ENCODE measurements around the gene PAFAH1B2.

The PAFAH1B2 gene

DNA sequence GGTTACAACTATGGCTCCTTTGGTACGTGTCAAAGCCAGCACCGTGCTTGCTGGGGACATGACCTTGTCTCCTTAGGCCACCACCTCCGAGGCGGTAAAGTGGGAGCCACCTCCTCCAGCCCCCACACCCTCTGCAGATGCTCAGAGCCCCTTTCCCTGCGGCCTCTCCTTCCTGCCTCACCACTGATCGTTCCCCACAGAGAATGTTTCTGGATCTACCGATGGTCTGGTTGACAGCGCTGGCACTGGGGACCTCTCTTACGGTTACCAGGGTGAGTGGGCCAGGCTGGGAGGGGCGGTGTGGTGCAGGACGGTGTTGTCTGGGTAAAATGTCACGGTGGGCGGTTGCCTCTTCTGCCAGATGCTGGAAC is 43.3 kb downstream of the PAFAH1B2 start:
- H3K9ac ChIP-seq (ENCODE audit: insufficient read length, low read depth), result no peak overlapping the region
- no peak for DNase-seq (ENCODE audit: low read depth, low spot score)
- no peaks in the 10 kb centered on the region for H3K4me1 ChIP-seq (ENCODE audit: insufficient read depth, insufficient read length)
- no peak for TF ChIP-seq YY1 (IDR thresholded peaks at IDR 0.05; ENCODE audit: insufficient read depth, insufficient read length)
- TF ChIP-seq ZNF274 (IDR thresholded peaks at IDR 0.05; ENCODE audit: low read depth, low read length), result no peak
- TF ChIP-seq SUZ12 (IDR thresholded peaks at IDR 0.05; ENCODE audit: extremely low read depth, insufficient read depth, insufficient read length), result no peak
- H3K27me3 ChIP-seq (ENCODE audit: insufficient read depth, insufficient read length), result no peaks in the 10 kb centered on the region
- no peaks in the 10 kb centered on the region for H3K9me3 ChIP-seq (ENCODE audit: insufficient read depth, low read length)
- H3K36me3 ChIP-seq (ENCODE audit: insufficient read depth, insufficient read length, low read length), result peaks cover 72% of the 10 kb centered on the region
- no peak overlapping the region for H3K4me3 ChIP-seq (ENCODE audit: insufficient read length, low read depth)

DNA sequence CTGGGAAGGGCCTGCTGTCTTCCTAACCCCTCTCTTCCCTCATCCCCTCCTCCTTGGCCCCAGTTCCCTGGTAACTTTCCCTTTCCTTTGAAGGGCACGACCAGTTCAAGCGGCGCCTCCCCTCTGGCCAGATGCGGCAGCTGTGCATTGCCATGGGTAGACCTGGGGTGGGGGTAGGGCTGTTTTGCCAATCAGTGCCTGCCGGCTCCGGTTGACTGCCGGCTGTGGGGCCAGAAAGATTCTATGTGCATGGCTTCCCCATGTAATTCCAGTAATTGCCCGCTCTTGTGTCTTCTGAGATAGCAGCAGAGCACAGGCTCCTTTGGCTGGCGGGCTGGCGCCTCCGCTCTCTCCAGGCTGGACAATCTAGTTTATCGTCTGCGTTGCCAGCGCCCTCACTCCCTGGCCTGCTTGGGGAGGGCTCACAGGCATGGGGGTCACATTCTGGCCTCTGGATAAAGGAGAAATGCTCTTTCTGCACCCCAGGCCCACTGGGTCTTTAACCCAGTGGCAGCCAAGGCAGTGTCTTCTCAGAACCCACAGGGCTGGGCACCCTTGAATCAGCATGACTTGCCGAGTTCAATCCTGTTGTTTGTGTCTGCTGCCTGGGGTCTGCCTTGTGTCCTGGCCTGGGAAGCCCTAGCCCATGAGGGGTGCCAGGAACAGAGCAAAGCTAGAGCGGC is 43.9 kb downstream of the PAFAH1B2 start:
- Histone ChIP-seq H3K4me1 (ENCODE audit: insufficient read depth, insufficient read length) (no peaks in the 10 kb centered on the region), H3K36me3 (ENCODE audit: insufficient read depth, insufficient read length, low read length) (peaks cover 72% of the 10 kb centered on the region), H3K4me3 (ENCODE audit: insufficient read length, low read depth) (no peak overlapping the region), H3K9ac (ENCODE audit: insufficient read length, low read depth) (no peak overlapping the region), H3K9me3 (ENCODE audit: insufficient read depth, low read length) (no peaks in the 10 kb centered on the region), H3K27me3 (ENCODE audit: insufficient read depth, insufficient read length) (no peaks in the 10 kb centered on the region)
- TF ChIP-seq SUZ12 (IDR thresholded peaks at IDR 0.05; ENCODE audit: extremely low read depth, insufficient read depth, insufficient read length) (no peak), YY1 (IDR thresholded peaks at IDR 0.05; ENCODE audit: insufficient read depth, insufficient read length) (no peak), ZNF274 (IDR thresholded peaks at IDR 0.05; ENCODE audit: low read depth, low read length) (no peak)
- DNase-seq (ENCODE audit: low read depth, low spot score), result no peak

DNA sequence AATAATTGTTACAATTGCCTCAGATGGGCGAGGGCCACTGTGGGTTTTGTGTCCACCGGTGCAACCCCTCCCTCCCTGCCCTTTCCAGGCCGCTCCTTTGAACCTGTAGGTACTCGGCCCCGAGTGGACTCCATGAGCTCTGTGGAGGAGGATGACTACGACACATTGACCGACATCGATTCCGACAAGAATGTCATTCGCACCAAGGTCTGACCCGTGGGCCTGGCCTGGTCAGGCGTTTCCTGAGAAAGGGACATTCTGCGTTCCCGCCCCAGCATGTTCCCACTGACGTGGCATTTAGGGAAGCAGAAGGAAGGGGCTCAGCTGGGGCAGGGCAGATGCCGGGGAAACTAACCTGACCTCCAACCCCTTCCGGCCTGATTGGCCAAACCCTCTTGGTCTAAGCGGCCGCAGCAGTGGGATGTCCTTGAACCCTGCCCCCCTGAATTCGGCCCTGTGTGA is 44.6 kb downstream of the PAFAH1B2 start:
- no peak for TF ChIP-seq ZNF274 (IDR thresholded peaks at IDR 0.05; ENCODE audit: low read depth, low read length)
- no peak for TF ChIP-seq SUZ12 (IDR thresholded peaks at IDR 0.05; ENCODE audit: extremely low read depth, insufficient read depth, insufficient read length)
- no peak for TF ChIP-seq YY1 (IDR thresholded peaks at IDR 0.05; ENCODE audit: insufficient read depth, insufficient read length)
- Histone ChIP-seq H3K9ac (ENCODE audit: insufficient read length, low read depth) (no peak overlapping the region), H3K9me3 (ENCODE audit: insufficient read depth, low read length) (no peaks in the 10 kb centered on the region), H3K36me3 (ENCODE audit: insufficient read depth, insufficient read length, low read length) (peaks cover 74% of the 10 kb centered on the region), H3K4me1 (ENCODE audit: insufficient read depth, insufficient read length) (no peaks in the 10 kb centered on the region), H3K4me3 (ENCODE audit: insufficient read length, low read depth) (no peak overlapping the region), H3K27me3 (ENCODE audit: insufficient read depth, insufficient read length) (no peaks in the 10 kb centered on the region)
- no peak for DNase-seq (ENCODE audit: low read depth, low spot score)

DNA sequence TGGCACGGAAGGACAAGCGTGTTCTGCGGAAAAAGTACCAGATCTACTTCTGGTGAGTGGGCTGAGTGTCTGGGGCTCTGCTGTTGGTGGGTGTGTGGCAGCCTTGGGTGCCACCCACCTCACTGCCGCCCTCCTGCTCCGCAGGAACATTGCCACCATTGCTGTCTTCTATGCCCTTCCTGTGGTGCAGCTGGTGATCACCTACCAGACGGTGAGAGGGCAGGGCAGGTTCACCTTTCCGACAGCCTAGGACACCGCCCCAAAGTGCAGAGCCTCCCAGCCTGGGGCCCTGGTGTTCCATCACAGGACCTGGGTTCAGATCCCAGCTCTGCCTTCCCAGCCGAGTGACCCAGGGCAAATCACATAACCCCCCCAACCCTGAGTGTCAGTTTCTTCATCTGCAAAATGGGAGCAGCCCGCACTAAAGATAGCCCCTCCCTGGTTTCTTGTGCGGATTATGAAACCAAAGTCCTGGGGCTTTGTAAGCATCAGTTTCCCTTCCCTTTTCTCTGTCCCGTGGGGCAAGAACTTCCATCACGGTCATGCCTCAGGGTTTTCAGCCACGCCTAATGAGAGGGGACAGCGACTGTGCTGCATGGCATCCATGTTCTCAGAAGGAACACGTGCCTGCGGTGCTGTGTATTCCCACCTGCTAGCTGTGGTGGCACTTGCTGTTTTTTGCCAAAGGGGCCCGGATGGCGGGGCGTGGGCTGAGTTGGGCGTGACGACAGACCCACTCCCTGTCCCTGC is 45.3 kb downstream of the PAFAH1B2 start:
- H3K9ac ChIP-seq (ENCODE audit: insufficient read length, low read depth), result no peak overlapping the region
- TF ChIP-seq YY1 (IDR thresholded peaks at IDR 0.05; ENCODE audit: insufficient read depth, insufficient read length) (no peak), SUZ12 (IDR thresholded peaks at IDR 0.05; ENCODE audit: extremely low read depth, insufficient read depth, insufficient read length) (no peak), ZNF274 (IDR thresholded peaks at IDR 0.05; ENCODE audit: low read depth, low read length) (no peak)
- no peak for DNase-seq (ENCODE audit: low read depth, low spot score)
- H3K36me3 ChIP-seq (ENCODE audit: insufficient read depth, insufficient read length, low read length), result peaks cover 73% of the 10 kb centered on the region
- no peak overlapping the region for H3K4me3 ChIP-seq (ENCODE audit: insufficient read length, low read depth)
- no peaks in the 10 kb centered on the region for H3K9me3 ChIP-seq (ENCODE audit: insufficient read depth, low read length)
- no peaks in the 10 kb centered on the region for H3K4me1 ChIP-seq (ENCODE audit: insufficient read depth, insufficient read length)
- no peaks in the 10 kb centered on the region for H3K27me3 ChIP-seq (ENCODE audit: insufficient read depth, insufficient read length)

DNA sequence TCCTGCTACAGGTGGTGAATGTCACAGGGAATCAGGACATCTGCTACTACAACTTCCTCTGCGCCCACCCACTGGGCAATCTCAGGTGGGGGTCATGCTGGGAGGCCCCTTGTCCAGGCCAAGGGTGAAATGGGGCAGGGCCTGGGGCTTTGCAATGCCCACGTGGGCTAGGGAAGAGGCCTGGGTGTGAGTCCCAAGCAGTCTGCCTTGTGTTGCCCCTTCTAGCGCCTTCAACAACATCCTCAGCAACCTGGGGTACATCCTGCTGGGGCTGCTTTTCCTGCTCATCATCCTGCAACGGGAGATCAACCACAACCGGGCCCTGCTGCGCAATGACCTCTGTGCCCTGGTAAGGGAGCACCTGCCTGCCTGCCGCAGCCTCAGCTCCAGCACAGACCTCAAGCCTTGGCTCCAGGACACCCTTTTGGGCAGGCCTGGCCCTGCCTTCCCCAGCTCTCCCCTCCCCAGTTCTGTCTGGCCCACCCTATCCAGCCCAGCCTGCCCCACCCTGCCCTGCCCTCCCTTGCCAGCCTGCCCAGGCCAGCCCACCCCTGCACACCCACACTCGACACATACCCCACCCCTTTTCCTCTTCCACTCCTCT is 46.0 kb downstream of the PAFAH1B2 start:
- Histone ChIP-seq H3K4me1 (ENCODE audit: insufficient read depth, insufficient read length) (no peaks in the 10 kb centered on the region), H3K4me3 (ENCODE audit: insufficient read length, low read depth) (no peak overlapping the region), H3K36me3 (ENCODE audit: insufficient read depth, insufficient read length, low read length) (peaks cover 75% of the 10 kb centered on the region), H3K27me3 (ENCODE audit: insufficient read depth, insufficient read length) (no peaks in the 10 kb centered on the region), H3K9me3 (ENCODE audit: insufficient read depth, low read length) (no peaks in the 10 kb centered on the region), H3K9ac (ENCODE audit: insufficient read length, low read depth) (no peak overlapping the region)
- no peak for TF ChIP-seq ZNF274 (IDR thresholded peaks at IDR 0.05; ENCODE audit: low read depth, low read length)
- no peak for TF ChIP-seq SUZ12 (IDR thresholded peaks at IDR 0.05; ENCODE audit: extremely low read depth, insufficient read depth, insufficient read length)
- no peak for TF ChIP-seq YY1 (IDR thresholded peaks at IDR 0.05; ENCODE audit: insufficient read depth, insufficient read length)
- DNase-seq (ENCODE audit: low read depth, low spot score), result no peak

DNA sequence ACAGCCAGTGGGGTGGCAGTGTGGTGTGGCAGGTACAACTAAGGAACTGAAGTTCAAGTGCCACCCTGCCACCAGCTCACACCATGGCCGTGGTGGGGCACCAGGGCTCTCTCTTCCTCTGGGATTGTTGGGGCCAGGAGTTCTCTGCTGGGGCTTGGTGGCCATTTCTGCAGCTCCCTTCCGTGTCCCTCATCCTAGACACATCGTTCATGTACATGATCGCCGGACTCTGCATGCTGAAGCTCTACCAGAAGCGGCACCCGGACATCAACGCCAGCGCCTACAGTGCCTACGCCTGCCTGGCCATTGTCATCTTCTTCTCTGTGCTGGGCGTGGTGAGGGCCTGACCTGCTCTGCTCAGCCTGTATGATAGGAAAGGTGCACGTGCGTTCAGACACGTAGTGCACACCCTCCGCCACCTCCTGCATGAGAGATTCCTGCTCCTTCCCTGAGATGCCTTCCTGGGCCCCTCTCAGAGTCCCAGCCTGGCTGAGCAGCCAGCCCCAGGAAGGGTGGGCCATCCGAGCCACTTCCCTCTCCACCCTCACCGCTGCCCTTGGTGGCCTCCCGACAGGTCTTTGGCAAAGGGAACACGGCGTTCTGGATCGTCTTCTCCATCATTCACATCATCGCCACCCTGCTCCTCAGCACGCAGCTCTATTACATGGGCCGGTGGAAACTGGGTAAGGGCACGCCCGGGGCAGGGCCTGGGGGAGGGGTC is 47.8 kb downstream of the PAFAH1B2 start:
- H3K9me3 ChIP-seq (ENCODE audit: insufficient read depth, low read length), result no peaks in the 10 kb centered on the region
- no peaks in the 10 kb centered on the region for H3K27me3 ChIP-seq (ENCODE audit: insufficient read depth, insufficient read length)

More for the DNA sequence above, 47.8 kb downstream of the PAFAH1B2 start:
- H3K4me1 ChIP-seq (ENCODE audit: insufficient read depth, insufficient read length), result no peaks in the 10 kb centered on the region
- peaks cover 83% of the 10 kb centered on the region for H3K36me3 ChIP-seq (ENCODE audit: insufficient read depth, insufficient read length, low read length)
- H3K9ac ChIP-seq (ENCODE audit: insufficient read length, low read depth), result no peak overlapping the region
- H3K4me3 ChIP-seq (ENCODE audit: insufficient read length, low read depth), result no peak overlapping the region
- TF ChIP-seq YY1 (IDR thresholded peaks at IDR 0.05; ENCODE audit: insufficient read depth, insufficient read length) (no peak), SUZ12 (IDR thresholded peaks at IDR 0.05; ENCODE audit: extremely low read depth, insufficient read depth, insufficient read length) (no peak), ZNF274 (IDR thresholded peaks at IDR 0.05; ENCODE audit: low read depth, low read length) (no peak)
- DNase-seq (ENCODE audit: low read depth, low spot score), result no peak
